Prostate gland (tissue), 2 donors: ENCODE data around the gene NPAS1. TPM values are rescaled to one million over a fixed set of nuclear protein-coding genes. Genes with fewer than 3 reads are reported as not detected.
"Not testable (repeated sequence)": the region's sequence is repeated elsewhere in the genome, so short reads cannot be mapped to it uniquely, and the experiment has no call there.

Source experiments
- DNase-seq: peaks from one replicate; pipeline ENCODE4 v3.0.0-alpha.2; 2019; ENCODE audit warnings: low spot score
- H3K27ac ChIP-seq, 2 donors: fragments of 200-600 bp; sonication (generic); 2 replicates each; pipeline ENCODE4 v1.5.1; 2017 to 2019
- H3K27me3 ChIP-seq: fragments of 200-600 bp; sonication (generic); replicated peaks from 2 replicates; pipeline ENCODE4 v1.5.1; 2019; ENCODE audit not compliant: insufficient read depth
- H3K36me3 ChIP-seq, 2 donors: fragments of 200-600 bp; sonication (generic); 1 replicate in 1 of 2; 2 replicates in 1 of 2; pipeline versions ENCODE4 v1.5.1 to v1.8.1; 2017 to 2019
- H3K4me1 ChIP-seq: fragments of 200-600 bp; sonication (generic); replicated peaks from 2 replicates; pipeline ENCODE4 v1.5.1; 2019
- H3K4me3 ChIP-seq, 2 donors: fragments of 200-600 bp; sonication (generic); 2 replicates each; pipeline ENCODE4 v1.5.1; 2017 to 2019
- H3K9me3 ChIP-seq: fragments of 200-600 bp; sonication (generic); 2 replicates; pipeline ENCODE4 v1.5.1; 2017
- CTCF ChIP-seq, 4 experiments: fragments of 200-600 bp in 2 of 4; fragments of 450-650 bp in 2 of 4; sonication (generic) in 2 of 4; IDR thresholded peaks; 1 replicate in 3 of 4; 2 replicates in 1 of 4; pipeline ENCODE4 v1.5.1; 2016 to 2019; ENCODE audit warnings: antibody characterized with exemption in 4 of 4, mild to moderate bottlenecking in 2 of 4, moderate library complexity in 2 of 4
- POLR2A ChIP-seq: fragments of 450-650 bp; IDR thresholded peaks from one replicate; pipeline ENCODE4 v1.6.1; 2016; ENCODE audit warnings: antibody characterized with exemption, mild to moderate bottlenecking
- POLR2AphosphoS5 ChIP-seq: sonication (generic); formaldehyde crosslinking; IDR thresholded peaks from one replicate; pipeline ENCODE4 v1.6.1; 2017; ENCODE audit warnings: antibody characterized with exemption
- WGBS: methylation state at CpG from one replicate; pipeline ENCODE4 v1.1.5; 2018; 5-methylcytosine and 5-hydroxymethylcytosine counted together
- intact Hi-C: fragments of 100-400 bp; cut with DNase I; formaldehyde crosslinking; loops from one replicate; pipeline ENCODE4 v1.14.2; 2022
- total RNA-seq, 2 donors: library from RNA; depleted of rRNA; stranded (reverse); fragments of >200 nt; gene quantifications; one replicate each; pipeline ENCODE4 v1.1.0, GENCODE V29; 2016

Gene NPAS1
- total RNA-seq, 2 donors from 2014 or later: 0.27 to 0.51 TPM

GRCh38 chr19:47049307-47049700, 29.7 kb downstream of the NPAS1 start:
- no peak for TF ChIP-seq POLR2A
- no peak for TF ChIP-seq POLR2AphosphoS5
- TF ChIP-seq CTCF (IDR thresholded peaks at IDR 0.05): no peak
- no peak overlapping the region for H3K4me3 ChIP-seq
- no peaks in the 10 kb centered on the region for H3K27me3 ChIP-seq
- WGBS: 44% methylated on average over 9 of the region's 9 CpGs
- DNase-seq: no peak
- intact Hi-C loops: no loop called here
- no peaks in the 10 kb centered on the region for H3K4me1 ChIP-seq
- no peak overlapping the region for H3K27ac ChIP-seq
- no peaks in the 10 kb centered on the region for H3K9me3 ChIP-seq
- no peaks in the 10 kb centered on the region for H3K36me3 ChIP-seq

- DNase-seq, H3K4me3 ChIP-seq, H3K36me3 ChIP-seq, H3K9me3 ChIP-seq, H3K27me3 ChIP-seq, H3K27ac ChIP-seq, H3K4me1 ChIP-seq, intact Hi-C loops: not testable (repeated sequence)
- WGBS: 61% methylated on average over 3 of the region's 3 CpGs
These were observed 30.9 kb downstream of the NPAS1 start for GRCh38 chr19:47050562-47050961.

GRCh38 chr19:47056411-47056810, 36.8 kb downstream of the NPAS1 start:
- no peak for DNase-seq
- no peaks in the 10 kb centered on the region for H3K27me3 ChIP-seq
- no peaks in the 10 kb centered on the region for H3K4me1 ChIP-seq
- H3K36me3 ChIP-seq: no peaks in the 10 kb centered on the region
- TF ChIP-seq POLR2AphosphoS5: no peak
- 24% methylated on average over 5 of the region's 5 CpGs for WGBS
- H3K9me3 ChIP-seq: no peaks in the 10 kb centered on the region
- intact Hi-C loops: no loop called here
- H3K27ac ChIP-seq: no peak overlapping the region
- H3K4me3 ChIP-seq: no peak overlapping the region

- Histone ChIP-seq H3K36me3 (no peaks in the 10 kb centered on the region), H3K9me3 (no peaks in the 10 kb centered on the region), H3K4me1 (no peaks in the 10 kb centered on the region), H3K4me3 (no peak overlapping the region), H3K27ac (no peak overlapping the region), H3K27me3 (no peaks in the 10 kb centered on the region)
- TF ChIP-seq POLR2A: no peak
- intact Hi-C loops: no loop called here
- DNase-seq: no peak
- 72% methylated on average over 2 of the region's 2 CpGs for WGBS
These were observed 37.7 kb downstream of the NPAS1 start for GRCh38 chr19:47057328-47057727.

- Histone ChIP-seq H3K4me1 (no peaks in the 10 kb centered on the region), H3K27me3 (no peaks in the 10 kb centered on the region), H3K27ac (no peak overlapping the region), H3K9me3 (no peaks in the 10 kb centered on the region), H3K4me3 (no peak overlapping the region), H3K36me3 (no peaks in the 10 kb centered on the region)
- no peak for TF ChIP-seq POLR2A
- no peak for TF ChIP-seq POLR2AphosphoS5
- no peak for TF ChIP-seq CTCF (IDR thresholded peaks at IDR 0.05)
- WGBS: 80% methylated on average over 11 of the region's 11 CpGs
- DNase-seq: no peak
- intact Hi-C loops: no loop called here
These were observed 39.0 kb downstream of the NPAS1 start for GRCh38 chr19:47058621-47059022.

GRCh38 chr19:47063874-47064273, 44.2 kb downstream of the NPAS1 start:
- H3K27ac ChIP-seq: no peak overlapping the region
- no peaks in the 10 kb centered on the region for H3K4me1 ChIP-seq
- peaks cover 5 to 21% of the 10 kb centered on the region in 2 donors for H3K36me3 ChIP-seq
- intact Hi-C loops: no loop called here
- H3K9me3 ChIP-seq: no peaks in the 10 kb centered on the region
- no peak overlapping the region for H3K4me3 ChIP-seq
- no peak for DNase-seq
- no peak for TF ChIP-seq POLR2A
- TF ChIP-seq CTCF (IDR thresholded peaks at IDR 0.05): no peak
- no peak for TF ChIP-seq POLR2AphosphoS5
- 79% methylated on average over 6 of the region's 6 CpGs for WGBS
- H3K27me3 ChIP-seq: no peaks in the 10 kb centered on the region
